HG03139 (cell line): ENCODE measurements around the gene ING3.
"Not testable (repeated sequence)": the region's sequence is repeated elsewhere in the genome, so short reads cannot be mapped to it uniquely, and the experiment has no call there.

Source experiments
- ATAC-seq: cut with Tn5 transposase; IDR thresholded peaks from one replicate; pipeline ENCODE4 v1.9.1; 2021; ENCODE audit not compliant: unreplicated experiment

Gene ING3

DNA sequence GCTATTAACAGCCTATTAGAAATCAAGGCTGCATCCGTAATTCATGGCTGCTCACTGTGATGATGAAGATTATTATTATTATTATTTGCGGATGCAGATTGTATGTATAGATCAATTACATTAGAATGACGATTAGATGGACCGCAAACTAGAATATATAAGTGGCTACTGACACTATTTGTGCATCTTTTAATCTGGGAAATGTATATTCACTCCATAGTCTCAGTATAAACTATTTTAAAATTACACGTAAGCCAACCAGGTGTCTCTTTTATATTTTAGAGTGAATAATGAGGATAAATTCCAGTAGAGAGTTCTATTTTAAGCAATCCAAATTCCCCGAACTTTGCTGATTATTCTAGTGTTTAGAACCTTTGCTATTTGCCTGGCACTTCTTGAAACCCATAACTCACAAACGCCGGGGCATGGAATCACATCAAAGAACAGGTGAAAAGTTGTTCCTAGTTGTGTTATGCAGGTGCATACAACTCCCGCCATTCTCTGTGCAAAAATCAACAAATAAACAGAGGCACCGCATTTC is 509 bp upstream of the ING3 start:
- no peak for ATAC-seq

DNA sequence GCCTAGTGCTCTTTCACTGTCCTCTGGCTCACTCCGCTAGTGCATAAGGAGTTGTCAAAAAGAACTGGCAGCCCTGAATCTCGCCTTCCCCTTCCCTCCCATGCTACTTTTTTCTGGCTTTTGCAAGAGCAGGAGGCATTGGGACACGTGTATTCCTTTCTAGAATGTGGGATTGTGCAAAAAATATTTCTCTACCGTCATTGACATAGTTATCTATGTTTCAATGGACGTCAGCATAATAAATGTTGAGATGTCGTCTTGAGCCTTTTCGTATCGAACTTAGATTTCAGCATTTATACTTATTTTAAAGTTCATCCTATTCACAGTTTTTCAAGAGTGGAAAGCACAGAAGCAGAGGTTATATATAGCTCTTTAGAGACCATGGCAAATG is 727 bp downstream of the ING3 start:
- no peak for ATAC-seq

DNA sequence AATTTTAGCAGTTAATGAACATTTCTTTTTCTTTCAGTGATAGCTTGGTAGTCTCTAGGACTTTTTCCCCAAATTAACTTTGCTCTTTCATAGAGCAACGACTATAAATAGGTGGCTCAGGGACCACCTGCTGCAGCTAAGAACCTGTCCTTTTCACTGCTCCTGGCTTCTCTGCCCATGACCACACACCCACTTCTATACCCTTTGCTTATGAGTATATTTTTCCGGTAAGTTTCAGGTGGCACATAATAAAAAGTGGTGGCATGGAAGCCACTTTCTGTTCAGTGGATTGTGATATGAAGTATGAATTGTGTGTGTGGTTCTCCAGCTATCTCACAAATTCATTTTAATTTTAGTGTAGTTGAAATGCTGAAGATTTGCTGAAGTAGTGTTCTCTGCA is 1.2 kb downstream of the ING3 start:
- ATAC-seq: no peak

DNA sequence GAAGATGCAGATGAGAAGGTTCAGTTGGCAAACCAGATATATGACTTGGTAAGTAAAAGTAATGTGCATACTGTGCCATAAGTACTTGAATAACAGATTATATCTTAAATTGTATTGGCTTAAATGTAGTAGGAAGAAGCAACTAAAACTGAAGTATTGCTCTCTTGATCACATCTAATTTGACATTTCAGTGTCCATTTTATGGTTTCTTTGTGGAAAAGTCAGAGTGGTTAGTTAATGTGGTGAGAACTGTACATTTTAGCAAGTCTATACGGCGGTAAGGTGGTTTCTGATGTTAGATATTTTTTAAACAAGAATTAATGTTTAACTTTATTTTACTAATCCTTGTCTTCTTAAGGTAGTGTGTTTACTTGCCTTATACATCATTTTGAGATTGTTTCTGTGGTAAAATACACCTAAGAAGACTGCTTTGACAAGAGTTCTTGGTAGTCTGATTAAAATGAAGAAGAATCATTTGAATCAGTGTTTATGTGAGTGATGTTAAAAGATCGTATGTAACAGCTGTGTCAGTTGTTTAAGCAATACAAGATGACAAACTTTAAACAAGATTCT is 5.1 kb downstream of the ING3 start:
- ATAC-seq: peak; percentile 43

DNA sequence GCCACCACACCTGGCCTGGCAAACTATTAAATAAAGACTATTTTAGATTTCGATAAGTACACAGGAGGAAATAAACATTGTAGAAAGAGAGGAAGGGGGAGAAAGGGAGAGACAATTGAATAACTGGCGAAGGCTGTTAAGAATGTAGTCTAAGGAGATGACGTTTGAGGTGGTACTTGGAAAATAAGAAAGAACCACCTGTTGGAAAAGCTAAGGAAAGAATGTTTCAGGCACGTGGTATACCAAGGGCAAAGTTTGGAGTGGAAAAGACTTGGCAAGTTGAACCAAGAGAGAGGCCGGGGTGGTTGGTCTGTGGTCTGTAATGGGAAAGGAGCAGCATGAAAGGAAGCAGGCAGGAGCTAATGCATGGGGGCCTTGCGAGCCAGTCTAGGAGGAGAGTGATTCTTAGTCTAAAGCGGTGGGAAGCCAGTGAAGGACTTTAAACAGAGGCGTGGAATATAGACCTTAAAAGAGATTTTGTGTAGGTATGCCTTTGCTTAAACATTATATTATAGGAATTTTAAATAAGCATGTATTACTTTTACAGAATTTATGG is 9.4 kb downstream of the ING3 start:
- no peak for ATAC-seq

DNA sequence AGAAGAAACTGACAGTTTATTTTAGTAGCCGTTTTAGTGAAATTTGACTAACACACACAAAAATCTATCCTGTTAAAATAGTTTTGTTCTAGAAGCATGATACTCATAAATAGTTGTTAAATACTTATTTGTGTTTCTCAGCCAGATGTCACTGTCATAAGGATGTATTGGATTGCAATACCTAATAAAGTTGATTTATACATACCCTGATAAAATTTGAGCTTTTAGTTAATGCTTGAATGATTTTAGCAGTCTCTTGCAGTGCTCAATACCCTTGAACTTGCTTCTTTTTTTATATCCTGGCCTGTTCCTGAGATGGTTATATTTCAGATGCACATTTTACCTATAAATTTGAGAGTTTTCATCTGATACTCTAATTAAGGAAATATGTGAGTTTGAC is 10.1 kb downstream of the ING3 start:
- ATAC-seq: no peak

DNA sequence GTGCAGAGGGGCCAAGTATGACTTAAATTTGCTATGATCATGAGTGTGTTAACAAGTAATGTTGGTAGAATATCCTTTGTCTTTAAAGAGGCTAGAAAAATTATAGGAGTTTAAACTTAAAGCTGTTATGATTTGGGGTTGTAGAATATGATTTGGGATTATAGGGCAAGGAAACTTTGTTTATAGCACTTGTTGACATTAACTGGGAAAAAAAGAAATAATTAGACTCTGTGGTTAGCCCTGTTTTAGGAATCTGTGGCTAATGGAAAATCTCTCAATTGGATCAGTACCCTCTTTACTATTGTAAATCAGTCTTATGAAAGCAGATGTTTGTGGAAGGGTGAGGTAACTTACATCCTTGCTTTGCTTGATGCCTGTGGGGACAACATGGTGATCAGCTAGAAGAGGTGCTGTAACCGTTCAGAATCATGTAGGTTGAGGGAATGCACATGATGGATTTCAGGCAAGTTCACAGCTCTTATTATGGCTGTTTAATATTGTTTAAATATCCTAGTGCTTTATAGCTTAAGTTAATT is 11.1 kb downstream of the ING3 start:
- ATAC-seq: no peak

DNA sequence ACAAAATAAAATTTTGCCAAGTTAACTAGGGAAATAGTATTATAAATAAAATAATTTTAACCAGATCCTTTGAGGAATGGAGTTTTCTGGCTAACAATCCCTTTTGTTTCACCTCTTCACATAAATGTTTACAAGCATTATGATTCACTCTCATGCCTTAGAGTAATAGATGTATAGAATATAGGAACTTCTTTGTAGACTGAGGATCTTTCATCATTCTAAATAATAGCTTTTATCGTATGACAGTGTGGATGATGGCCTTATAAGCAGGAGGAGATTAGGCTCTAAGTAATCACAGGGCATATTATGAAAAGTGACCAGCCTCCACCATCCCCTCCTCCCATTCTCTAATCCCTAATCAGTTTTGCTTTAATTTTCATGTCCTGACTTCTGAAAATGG is 13.5 kb downstream of the ING3 start:
- ATAC-seq: no peak

DNA sequence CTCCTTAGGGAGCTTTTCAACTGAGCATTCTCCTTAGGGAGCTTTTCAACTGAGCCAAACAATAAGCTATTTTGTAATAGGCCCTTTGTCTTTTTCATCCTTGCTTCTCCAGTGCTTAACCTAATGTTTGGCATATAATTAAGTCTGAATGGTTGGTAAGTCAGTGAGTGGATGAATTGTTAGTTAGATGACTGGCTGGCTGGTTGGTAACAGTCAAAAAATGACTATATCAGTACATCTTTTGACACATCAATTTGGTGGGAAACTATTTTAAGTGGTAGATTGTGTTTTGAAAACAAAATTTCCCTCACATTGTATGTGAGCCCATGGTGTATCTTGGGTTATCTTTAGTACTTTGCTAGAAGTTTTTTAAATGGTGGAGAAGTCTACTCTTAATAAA is 16.4 kb downstream of the ING3 start:
- no peak for ATAC-seq

DNA sequence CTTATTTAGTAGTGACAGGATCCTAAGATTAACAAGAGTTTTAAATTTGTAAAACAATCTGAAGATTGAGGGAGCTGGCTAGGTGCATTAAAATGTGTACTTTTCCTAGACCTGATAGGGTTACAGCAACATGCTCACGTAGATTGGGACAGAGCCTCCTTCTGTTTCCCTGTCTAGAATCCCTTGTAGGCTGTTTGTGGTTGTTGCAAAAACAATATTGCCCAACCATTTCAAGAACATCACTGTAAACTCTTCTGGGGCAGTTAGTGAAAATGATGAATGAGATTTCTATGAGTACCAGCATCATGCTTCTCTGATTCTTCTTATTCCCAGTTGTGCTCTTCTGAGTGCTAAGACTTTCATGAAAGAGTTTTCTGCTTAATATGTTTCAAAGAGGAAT is 23.3 kb downstream of the ING3 start:
- ATAC-seq: no peak

DNA sequence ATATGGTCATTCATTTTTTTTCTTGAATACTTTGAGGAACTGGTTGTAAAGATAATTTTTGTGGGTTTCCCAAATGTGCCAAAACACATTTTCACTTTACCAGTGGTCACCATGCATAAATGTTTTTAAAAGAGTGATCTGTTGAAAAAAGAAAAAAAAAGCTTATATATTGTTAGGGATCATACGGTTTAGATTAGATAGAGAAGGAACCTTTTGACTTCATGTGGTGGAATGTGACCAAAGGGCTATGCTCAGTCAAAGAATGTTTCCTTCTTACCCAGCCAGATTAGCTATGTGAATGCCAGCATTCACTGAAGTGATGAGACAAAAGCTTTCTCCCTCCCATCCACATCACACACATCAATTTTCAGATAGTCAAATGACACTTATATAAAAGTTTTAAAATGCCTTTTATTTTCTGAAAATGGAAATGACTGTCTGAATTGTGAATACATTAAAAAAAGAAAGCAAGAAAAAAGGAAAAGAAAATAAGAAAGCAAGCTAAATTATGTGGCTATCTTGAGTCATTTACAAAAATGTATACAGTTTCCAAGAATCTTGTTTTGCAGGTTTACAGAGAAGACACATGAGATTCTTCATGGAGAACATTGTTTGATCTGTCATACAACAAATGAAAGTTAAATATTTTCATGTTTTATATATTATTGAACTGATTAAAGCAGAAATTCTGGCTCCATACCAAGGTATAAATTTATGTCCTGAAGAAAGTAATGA is 29.4 kb downstream of the ING3 start:
- no peak for ATAC-seq

DNA sequence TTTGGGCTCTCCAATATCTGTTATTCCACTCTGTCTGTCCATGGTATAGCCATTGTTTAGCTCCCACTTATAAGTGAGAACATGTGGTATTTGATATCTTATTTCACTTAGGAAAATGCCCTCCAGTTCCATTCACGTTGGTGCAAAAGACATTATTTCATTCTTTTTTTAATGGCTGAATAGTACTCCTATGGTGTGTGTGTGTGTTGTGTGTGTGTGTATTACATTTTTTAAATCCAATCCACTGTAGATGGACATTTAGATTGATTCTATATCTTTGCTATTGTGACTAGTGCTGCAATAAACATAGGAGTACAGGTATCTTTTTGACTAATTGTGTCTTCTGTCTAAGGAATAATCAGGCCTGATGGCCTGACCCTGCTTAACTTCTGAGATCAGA is 30.5 kb downstream of the ING3 start:
- ATAC-seq: no peak

DNA sequence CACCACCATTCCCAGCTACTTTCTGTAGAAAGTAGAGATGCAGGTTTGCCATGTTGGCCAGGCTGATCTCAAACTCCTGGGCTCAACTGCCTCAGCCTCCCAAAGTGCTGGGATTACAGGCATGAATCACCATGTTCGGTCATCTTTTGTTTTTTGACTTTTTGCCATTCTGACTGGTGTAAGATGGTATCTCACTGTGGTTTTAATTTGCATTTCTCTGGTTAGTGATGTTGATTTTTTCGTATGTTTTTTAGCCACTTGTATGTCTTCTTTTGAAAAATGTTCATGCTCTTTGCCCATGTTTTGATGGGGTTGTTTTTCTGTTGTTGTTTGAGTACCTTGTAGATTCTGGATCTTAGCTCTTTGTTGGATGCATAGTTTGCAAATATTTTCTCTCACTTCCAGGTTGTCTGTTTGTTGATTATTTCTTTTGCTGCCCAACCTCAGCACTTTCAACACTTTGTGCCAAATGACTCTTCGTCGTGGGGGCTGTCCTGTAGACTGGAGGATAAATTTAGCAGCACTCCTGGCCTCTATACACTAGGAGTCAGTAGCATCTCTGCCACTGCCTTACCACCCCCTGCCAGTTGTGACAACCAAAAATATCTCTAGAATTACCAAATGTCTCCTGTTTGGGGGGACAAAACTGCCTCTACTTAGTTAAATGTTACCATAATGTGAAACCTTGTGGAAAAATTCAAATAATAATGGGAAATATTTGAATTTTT is 31.5 kb downstream of the ING3 start:
- no peak for ATAC-seq

DNA sequence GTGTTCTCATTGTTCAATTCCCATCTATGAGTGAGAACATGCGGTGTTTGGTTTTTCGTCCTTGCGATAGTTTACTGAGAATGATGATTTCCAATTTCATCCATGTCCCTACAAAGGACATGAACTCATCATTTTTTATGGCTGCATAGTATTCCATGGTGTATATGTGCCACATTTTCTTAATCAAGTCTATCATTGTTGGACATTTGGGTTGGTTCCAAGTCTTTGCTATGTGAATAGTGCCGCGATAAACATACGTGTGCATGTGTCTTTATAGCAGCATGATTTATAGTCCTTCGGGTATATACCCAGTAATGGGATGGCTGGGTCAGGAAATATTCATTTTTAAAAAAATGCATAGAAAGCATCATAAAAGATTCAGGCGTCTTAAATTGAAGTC is 33.0 kb downstream of the ING3 start:
- not testable (repeated sequence) for ATAC-seq

DNA sequence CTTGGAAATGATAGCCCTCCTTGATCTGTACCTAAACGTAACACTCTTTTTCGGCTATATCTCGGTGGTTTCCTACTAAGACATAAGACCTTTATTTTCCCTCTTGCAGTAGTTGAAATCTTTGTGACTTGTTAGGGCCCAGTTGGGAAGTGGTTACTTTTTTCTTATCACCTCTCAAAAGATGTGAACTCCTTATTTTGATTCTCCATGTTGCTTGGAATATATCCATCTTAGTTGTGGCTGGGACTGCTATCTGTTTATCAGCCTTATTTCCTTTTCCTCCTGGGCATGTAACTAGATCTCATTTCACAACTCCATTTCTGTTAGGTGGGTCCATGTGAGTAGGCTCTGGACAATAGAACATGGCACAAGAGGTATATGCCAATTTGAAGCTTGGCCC is 33.8 kb downstream of the ING3 start:
- ATAC-seq: no peak

DNA sequence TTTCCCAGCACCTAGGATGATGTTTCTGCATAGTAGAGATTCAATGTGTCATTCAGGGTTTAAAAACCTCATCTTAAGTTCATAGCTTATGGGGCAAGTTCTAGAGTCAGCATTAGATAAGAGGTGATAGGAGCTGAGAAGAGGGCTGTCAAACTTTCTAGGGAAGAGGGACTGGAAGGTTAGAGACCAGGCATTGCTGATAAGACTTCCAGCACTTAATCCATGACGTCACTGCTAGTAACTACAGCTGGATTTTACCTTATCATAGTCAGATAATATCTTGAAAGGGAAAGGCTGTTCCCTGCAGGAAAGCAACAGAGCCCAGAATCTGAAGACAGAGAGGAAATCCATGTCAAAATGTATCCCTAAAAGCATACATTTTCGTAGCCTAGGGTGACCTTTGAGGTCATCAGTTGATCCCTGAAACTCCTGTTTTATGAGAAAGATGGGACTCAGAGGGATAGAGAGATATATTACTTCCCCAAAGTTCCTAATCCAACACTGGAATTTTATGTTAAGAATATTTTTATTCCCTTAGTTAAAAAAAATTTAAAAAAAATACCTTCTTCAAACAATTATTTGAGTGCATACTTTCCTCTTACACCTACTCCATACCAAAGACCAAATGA is 34.7 kb downstream of the ING3 start:
- no peak for ATAC-seq

DNA sequence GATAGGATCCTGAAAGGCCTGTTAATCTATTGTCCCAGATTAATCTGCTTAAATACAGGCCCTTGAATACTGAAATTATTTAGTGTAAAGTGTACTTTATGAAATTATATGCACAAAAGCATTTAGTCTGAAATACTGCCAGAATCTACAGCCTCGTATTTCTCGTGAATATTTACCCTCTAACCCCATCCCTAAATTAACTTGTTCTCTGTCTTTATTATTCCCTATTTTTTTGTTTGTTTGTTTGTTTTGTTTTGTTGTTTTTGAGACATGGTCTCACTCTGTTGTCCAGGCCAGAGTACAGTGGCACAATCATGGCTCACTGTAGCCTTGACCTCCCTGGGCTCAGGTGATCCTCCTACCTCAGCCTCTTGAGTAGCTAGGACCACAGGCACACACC is 35.3 kb downstream of the ING3 start:
- ATAC-seq: no peak

DNA sequence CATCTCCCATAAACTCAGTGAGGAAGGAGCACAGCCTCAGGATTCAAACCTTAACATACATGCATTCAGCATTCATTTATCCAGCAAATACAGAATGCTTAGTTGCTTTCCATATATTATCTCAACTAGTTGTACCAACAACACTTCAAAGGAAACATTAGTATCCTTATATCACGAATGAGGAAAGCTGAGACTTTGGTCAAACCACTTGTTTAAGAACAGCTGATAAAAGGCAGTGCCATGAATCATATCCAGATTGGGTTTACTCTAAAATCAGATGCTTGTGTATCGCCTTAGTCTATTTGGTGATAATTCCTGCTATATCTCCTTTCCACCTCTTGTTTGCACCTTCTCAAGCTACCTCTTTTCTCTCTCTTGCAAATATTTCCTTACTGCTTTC is 36.1 kb downstream of the ING3 start:
- no peak for ATAC-seq

DNA sequence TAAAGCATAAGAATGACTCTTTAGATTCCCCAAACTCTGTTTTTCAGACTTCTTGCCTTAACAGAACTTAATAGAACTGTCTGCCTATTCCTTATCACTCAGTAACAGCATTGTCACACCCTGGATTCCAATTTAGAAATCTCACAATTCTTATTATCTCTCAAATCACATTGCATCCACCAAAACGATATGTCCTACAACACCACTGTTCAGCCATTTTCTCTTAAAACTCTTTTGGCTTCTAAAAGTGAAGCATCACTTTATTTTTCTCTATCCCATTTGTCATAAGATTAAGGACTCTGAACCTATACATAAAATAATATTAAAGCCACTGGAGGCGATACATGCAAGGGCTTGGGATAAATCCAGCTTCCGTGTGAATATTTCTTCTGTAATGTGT is 36.7 kb downstream of the ING3 start:
- no peak for ATAC-seq

DNA sequence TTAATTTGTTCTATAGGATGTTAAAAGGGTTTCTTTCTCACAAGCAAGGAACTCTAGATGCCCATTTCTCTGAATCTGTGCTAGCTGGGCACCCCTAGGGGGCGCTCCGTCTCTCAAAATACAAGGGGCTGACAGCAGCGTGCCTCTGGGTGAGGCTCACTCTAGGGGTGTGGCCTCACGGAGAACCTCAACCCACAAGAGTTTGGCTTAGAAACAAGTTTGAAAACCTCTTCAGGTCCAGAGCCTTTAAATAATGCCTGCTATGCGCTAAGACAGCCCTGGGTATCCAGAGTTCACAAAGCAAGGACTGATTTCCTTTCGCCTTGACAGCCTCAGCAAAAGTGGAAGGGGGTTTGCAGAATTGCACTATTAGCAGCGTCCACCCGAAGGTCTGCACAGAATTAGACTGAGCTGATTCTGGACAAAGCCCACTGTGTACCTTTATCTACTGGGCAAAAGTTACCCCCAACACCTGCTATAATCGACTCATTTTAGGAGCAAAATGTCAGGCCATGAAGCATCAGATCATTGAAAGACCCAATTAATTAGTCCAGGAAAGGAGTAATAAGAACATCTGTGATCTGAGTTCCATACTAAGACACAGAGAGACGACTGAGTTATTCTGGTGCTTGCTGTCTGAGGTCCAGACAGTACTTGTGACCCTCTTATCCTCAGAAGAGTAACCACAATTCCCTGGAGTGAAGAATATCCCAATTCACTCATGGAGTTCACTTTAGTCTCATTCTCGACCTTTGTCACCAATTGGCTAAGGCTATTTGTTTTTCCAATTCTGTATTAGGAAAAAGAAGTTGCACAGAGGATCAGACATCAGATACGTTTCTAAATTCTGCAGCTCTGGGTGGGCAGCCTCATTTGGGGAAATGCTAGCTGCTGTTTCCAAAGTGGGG is 37.4 kb downstream of the ING3 start:
- peak; percentile 90 for ATAC-seq
